Renal pelvis (tissue), 12 donors: ENCODE measurements around the gene SLC16A6. TPM values are rescaled to one million over a fixed set of nuclear protein-coding genes. Genes with fewer than 3 reads are reported as not detected.
A peak's percentile ranks its signal among the peaks of the same experiment; 100 is the strongest.
"Not testable (repeated sequence)": the region's sequence is repeated elsewhere in the genome, so short reads cannot be mapped to it uniquely, and the experiment has no call there.

ENCODE experiments used
- DNase-seq: peaks from one replicate; pipeline ENCODE4 v3.0.0-alpha.2; 2013
- long read RNA-seq, 16 experiments: transcript quantifications; one replicate each; lab custom pipeline, GENCODE V29; 2026
- polyA plus RNA-seq, 3 donors: library from polyadenylated mRNA; unstranded; fragments of 120-200 nt; gene quantifications; one replicate each; pipeline ENCODE4 v1.2.1, GENCODE V29; 2013; ENCODE audit not compliant: insufficient read length in 3 of 3

SLC16A6 gene
- under 1 TPM; 0.51 to 0.92 (median 0.68) TPM for polyA plus RNA-seq
- long read RNA-seq, donor 1, partial matches to known transcripts, result 0 of 1 reads
- long read RNA-seq, donor 1, other reads (novel, unspliced or antisense), result 0 of 1 reads
- long read RNA-seq, donor 2, result 0 reads
- long read RNA-seq, donor 3, result 0 reads
- long read RNA-seq, donor 4, result 0 reads
- long read RNA-seq, donor 5, result 0 reads
- long read RNA-seq, donor 6, result 0 reads
- long read RNA-seq, donor 7, result 0 reads
- long read RNA-seq, donor 8, result 0 reads
- long read RNA-seq, donor 9, result 0 reads
- long read RNA-seq, donor 10, result 0 reads
- long read RNA-seq, donor 11, result 0 reads
- long read RNA-seq, donor 12, result 0 reads
- long read RNA-seq, donor 13, result 0 reads
- long read RNA-seq, donor 14, result 0 reads
- long read RNA-seq, donor 15, result 0 reads
- long read RNA-seq, donor 16, result 0 reads

- DNase-seq, result peak; percentile 71
Measured at GRCh38 chr17:68290955-68291835, at the start of gene SLC16A6, which contains the start of gene ARSG. Gene SLC16A6, minus strand, starts transcription at chr17:68291127. Its CDS starts 12,807 bp downstream, at chr17:68278320. Gene ARSG, plus strand, starts transcription at chr17:68291495. Its CDS starts 15,999 bp downstream, at chr17:68307494.

GRCh38 chr17:68334393-68334792, 43.5 kb upstream of the SLC16A6 start:
- no peak for DNase-seq

- not testable (repeated sequence) for DNase-seq
Measured at GRCh38 chr17:68331932-68332331, 41.0 kb upstream of the SLC16A6 start.

GRCh38 chr17:68329331-68329730, 38.4 kb upstream of the SLC16A6 start:
- DNase-seq, result no peak

GRCh38 chr17:68328676-68329075, 37.7 kb upstream of the SLC16A6 start:
- no peak for DNase-seq

DNA sequence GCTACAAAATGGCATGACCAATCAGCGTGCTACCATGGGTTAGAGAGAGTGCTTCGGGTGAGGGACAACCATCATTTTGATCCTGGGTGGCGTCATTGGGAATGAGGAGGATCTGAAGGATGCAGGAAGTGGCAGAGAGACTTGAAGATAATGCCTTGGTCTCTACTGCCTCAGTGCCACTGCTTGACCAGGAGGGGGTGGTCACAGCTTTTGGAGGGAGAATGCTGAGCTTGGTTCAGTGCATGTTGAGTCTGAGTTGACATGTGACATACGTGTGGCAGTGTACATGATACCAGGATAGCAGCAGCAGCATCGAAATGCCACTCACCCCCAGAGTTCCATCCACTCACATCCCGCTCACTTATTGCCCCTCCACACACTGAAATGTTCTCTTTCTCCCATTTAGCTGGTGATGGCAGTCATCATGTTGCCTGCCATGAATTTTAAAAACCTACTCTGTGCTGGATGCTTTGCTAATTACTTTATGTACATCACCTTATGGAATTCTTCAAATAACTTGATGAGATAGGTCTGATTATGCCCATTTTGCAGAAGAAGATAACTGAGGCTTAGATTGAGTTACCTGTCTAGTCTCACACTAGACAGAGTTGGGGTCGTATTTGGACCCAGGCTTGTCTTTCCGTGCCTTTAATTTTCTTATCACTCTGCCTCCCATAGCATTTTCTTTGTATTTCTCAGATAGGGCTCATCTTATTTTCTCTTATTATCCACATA, 37.1 kb upstream of the SLC16A6 start:
- DNase-seq, result no peak

- DNase-seq, result no peak
Measured at GRCh38 chr17:68326681-68327080, 35.8 kb upstream of the SLC16A6 start.

DNA sequence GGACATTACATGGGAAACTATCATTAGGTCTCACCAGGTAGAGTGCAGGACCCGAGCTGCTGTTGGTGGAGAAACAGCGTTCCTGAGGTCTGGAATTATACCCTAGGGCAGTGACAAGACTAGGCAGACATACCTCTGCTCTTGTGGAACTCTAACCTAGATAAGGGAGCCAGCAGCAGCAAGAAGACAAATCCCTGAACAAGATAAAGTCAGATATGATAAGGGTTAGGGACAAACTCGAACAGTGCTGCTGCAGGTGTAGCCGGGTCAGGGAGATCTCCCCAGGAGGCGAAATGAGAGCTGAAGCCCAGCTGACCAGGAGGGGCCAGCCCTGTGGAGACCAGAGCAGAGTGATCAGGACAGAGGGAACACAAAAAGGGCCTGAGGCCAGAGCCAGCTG, 35.0 kb upstream of the SLC16A6 start:
- no peak for DNase-seq

DNA sequence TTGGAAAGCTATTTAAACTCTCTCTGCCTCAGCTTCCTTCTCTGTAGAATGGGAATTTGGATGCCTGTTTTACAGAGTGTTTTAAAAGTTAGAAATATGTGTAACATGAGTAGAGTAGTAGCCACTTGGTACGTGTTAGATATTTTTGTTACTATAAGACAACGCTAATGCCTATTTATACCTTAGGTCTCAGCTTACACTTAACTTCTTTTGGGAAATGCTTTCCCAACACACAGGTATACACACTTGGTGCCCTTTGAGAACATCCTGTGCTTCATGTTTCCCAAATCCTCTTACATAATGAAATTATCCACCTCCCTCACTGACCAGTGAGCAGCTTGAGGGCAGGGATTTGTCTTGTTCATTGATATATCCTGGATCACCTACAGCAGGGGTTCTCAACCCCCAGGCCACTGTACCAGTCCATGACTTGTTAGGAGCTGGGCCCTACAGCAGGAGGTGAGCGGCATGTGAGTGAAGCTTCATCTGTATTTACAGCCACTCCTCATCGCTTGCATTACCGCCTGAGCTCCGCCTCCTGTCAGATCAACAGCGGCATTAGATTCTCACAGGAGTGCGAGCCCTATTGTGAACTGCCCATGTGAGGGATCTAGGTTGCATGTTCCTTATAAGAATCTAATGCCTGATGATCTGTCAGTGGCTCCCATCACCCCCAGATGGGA, 33.9 kb upstream of the SLC16A6 start:
- DNase-seq, result no peak

DNA sequence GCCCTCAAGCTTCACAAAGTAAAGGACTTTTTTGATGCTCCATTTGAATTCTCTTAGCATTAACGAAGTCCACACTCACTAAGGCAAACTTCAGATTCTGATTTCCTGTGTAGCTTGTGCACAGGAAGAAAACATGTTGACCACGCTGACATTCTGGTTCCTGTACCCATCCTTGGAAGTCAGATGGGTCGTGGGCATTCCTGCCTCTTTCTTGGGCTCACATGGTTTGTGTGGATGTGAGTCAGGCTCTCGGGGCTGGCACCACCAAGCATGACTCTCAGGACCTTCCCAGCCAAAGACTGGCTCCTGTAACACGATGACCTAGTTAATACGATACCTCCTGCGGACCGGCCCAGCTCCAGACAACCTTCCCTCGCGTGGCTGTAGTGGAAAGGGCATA, 33.2 kb upstream of the SLC16A6 start:
- DNase-seq, result no peak

DNA sequence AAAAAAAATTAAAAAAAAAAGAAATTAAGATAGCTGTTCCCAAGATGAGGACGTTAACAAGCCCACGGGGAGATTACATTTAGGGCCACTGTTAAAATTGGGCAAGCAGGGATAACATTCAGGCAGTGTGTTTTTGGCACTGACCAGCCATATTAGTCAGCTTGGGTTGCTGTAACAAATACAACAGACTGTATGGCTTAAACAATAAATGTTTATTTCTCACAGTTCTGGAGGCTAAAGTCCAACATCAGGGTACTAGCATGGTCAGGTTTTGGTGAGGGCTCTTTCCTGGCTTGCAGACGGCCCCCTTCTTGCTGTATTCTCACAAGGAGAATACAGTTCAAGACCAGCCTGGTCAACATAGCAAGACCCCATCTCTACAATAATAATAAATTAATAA, 31.7 kb upstream of the SLC16A6 start:
- DNase-seq, result no peak

- no peak for DNase-seq
Measured at GRCh38 chr17:68321556-68321954, 30.6 kb upstream of the SLC16A6 start.

- no peak for DNase-seq
Measured at GRCh38 chr17:68320943-68321555, 30.1 kb upstream of the SLC16A6 start.

DNA sequence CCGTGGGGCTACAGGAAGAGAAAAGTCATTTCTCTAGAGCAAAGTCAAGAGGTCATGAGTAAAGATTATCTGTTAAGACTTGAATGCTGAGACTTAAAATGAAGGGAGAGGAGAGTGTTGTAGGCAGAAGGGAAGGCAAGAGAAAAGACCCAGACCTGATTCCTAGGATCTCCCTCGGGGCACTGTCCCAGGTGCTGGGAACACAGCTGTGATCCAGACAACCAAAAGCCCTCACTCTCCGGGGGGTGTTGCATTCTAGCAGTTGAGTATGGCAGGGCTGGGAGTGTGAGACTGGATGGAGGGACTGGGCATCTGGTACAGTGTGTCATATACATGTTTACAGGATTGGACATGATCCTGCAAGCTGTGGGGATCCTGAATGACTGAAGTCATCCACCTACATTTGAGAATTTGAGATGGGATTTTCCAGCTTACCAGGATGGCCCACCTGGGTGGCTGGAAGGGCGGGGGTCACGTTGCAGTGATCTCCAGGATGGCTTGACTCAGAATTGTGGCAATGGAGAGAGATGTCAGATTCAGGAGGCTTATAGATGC, 29.5 kb upstream of the SLC16A6 start:
- no peak for DNase-seq

DNA sequence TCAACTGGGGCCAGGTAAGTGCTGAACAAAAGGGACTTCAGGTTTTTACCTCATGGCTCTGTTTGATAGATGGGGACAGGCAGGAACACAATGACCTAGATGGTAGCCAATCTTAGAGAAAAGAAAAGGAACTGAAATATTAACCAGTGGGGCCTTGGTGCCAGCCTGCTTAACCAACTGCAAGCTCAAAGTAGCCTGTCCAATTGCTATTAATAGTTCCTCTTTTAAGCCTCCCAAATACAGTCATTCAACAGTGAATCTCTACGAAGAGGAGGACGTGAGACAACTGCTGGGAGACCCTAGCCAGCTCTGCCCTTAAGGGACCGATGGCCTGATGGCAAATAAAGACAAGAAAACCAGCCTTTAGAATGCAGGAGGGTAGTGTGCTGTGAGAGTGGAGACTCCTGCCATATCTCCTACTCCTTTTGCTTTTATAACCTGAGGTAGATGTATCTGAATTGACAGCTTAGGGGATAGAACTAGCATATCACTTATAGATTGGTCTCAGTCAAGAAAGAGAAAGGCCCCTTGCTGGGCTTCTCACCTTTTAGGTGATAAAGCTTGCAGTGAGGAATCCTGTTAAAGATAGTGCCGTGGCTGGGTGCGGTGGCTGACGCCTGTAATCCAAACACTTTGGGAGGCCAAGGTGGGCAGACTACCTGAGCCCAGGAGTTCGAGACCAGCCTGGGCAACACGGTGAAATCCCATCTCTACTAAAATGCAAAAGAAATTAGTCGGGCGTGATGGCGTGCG, 28.7 kb upstream of the SLC16A6 start:
- DNase-seq, result no peak

GRCh38 chr17:68318103-68318991, 27.4 kb upstream of the SLC16A6 start:
- DNase-seq, result no peak

GRCh38 chr17:68317458-68317857, 26.5 kb upstream of the SLC16A6 start:
- DNase-seq, result no peak

DNA sequence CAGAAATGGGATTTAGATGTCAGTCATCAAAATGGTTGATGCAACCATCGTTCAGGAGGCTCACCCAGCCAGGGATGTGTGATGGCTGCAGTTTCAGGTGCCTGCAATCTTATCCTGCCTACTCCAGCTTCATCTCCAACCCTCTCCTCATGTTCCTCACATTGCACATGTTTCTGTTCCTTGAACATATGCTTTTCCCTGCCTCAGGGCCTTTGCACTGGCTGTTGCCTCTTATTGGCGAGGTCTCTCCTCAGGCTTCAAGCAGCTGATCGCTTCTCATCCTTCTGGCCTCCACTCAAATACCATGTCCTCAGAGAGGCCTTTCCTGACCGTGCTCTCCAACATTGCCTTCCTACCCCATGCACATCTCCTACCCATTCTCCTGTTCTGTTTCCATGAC, 25.0 kb upstream of the SLC16A6 start:
- no peak for DNase-seq
